NCI-H128 (cell line): Measurements from ENCODE around the gene MACROD2.
"Not testable (repeated sequence)": the region's sequence is repeated elsewhere in the genome, so short reads cannot be mapped to it uniquely, and the experiment has no call there.

Experiments used
- DNase-seq: peaks from one replicate; lab custom pipeline; 2025; ENCODE audit not compliant: unreplicated experiment; lab: John Stamatoyannopoulos, UW

Gene MACROD2

GRCh38 chr20:15535863-15536262 lies 1540.5 kb downstream of the MACROD2 start:
- no peak for DNase-seq

GRCh38 chr20:15537200-15537599 lies 1541.9 kb downstream of the MACROD2 start:
- not testable (repeated sequence) for DNase-seq

- DNase-seq: no peak
Observed at GRCh38 chr20:15542655-15543054, 1547.3 kb downstream of the MACROD2 start.

GRCh38 chr20:15544742-15545141 lies 1549.4 kb downstream of the MACROD2 start:
- no peak for DNase-seq

GRCh38 chr20:15546525-15547023 lies 1551.3 kb downstream of the MACROD2 start:
- no peak for DNase-seq

- no peak for DNase-seq
Observed at GRCh38 chr20:15547119-15547518, 1551.8 kb downstream of the MACROD2 start.

GRCh38 chr20:15550116-15550870 lies 1555.0 kb downstream of the MACROD2 start:
- DNase-seq: no peak

- DNase-seq: no peak
Observed at GRCh38 chr20:15555913-15556312, 1560.6 kb downstream of the MACROD2 start.

- no peak for DNase-seq
Observed at GRCh38 chr20:15556869-15557268, 1561.6 kb downstream of the MACROD2 start.

- no peak for DNase-seq
Observed at GRCh38 chr20:15561070-15561569, 1565.8 kb downstream of the MACROD2 start.

GRCh38 chr20:15561707-15562404 lies 1566.5 kb downstream of the MACROD2 start:
- no peak for DNase-seq

- no peak for DNase-seq
Observed at GRCh38 chr20:15563836-15564235, 1568.5 kb downstream of the MACROD2 start.

GRCh38 chr20:15564981-15565380 lies 1569.7 kb downstream of the MACROD2 start:
- no peak for DNase-seq

GRCh38 chr20:15565786-15566185 lies 1570.5 kb downstream of the MACROD2 start:
- DNase-seq: no peak

GRCh38 chr20:15567219-15567618 lies 1571.9 kb downstream of the MACROD2 start:
- DNase-seq: no peak

- no peak for DNase-seq
Observed at GRCh38 chr20:15570156-15570555, 1574.8 kb downstream of the MACROD2 start.

GRCh38 chr20:15571056-15571455 lies 1575.7 kb downstream of the MACROD2 start:
- no peak for DNase-seq

GRCh38 chr20:15575255-15575654 lies 1579.9 kb downstream of the MACROD2 start:
- DNase-seq: no peak

- DNase-seq: no peak
Observed at GRCh38 chr20:15576411-15576810, 1581.1 kb downstream of the MACROD2 start.

GRCh38 chr20:15578113-15578512 lies 1582.8 kb downstream of the MACROD2 start:
- DNase-seq: no peak

- no peak for DNase-seq
Observed at GRCh38 chr20:15579688-15580087, 1584.4 kb downstream of the MACROD2 start.

- DNase-seq: no peak
Observed at GRCh38 chr20:15582146-15582760, 1586.9 kb downstream of the MACROD2 start.
